Natural killer cell (primary cell): ENCODE data around the gene NOS1AP. TPM values are rescaled to one million over a fixed set of nuclear protein-coding genes. Genes with fewer than 3 reads are reported as not detected.

Source experiments
- ATAC-seq, 3 donors: fragments of 150-1000 bp in 2 of 3; fragments of 200-7000 bp in 1 of 3; cut with Tn5 transposase; 1 replicate in 1 of 3; 2 replicates in 2 of 3; pipeline ENCODE4 v1.10.0; 2021; ENCODE audit warnings: mild to moderate bottlenecking in 2 of 3, moderate library complexity in 2 of 3
- DNase-seq, 2 donors: peaks; one replicate each; pipeline versions ENCODE4 v3.0.0 to v3.0.0-alpha.2; 2013 to 2021; ENCODE audit warnings: mixed read lengths in 1 of 2
- H3K27ac ChIP-seq: one replicate; pipeline ENCODE4 v1.5.1; 2013; ENCODE audit warnings: mild to moderate bottlenecking, low read length
- H3K27me3 ChIP-seq: one replicate; pipeline ENCODE4 v1.6.1; 2013; ENCODE audit warnings: low read length; ENCODE audit not compliant: control insufficient read depth, insufficient read depth
- H3K36me3 ChIP-seq: one replicate; pipeline ENCODE4 v1.6.1; 2013; ENCODE audit warnings: low read length; ENCODE audit not compliant: control insufficient read depth, insufficient read depth
- H3K4me1 ChIP-seq: one replicate; pipeline ENCODE4 v1.6.1; 2013; ENCODE audit warnings: low read length; ENCODE audit not compliant: control insufficient read depth, insufficient read depth
- H3K4me3 ChIP-seq: one replicate; pipeline ENCODE4 v1.5.1; 2013; ENCODE audit warnings: low read length
- H3K9me3 ChIP-seq: one replicate; pipeline ENCODE4 v1.6.1; 2013; ENCODE audit warnings: low read length; ENCODE audit not compliant: control insufficient read depth, insufficient read depth
- H3K27ac Mint-ChIP-seq, 2 donors: one replicate each; pipeline ENCODE4 v1.8.0; 2022; ENCODE audit warnings: mild to moderate bottlenecking in 2 of 2, mixed read lengths in 2 of 2, moderate library complexity in 1 of 2
- H3K27me3 Mint-ChIP-seq, 2 donors: one replicate each; pipeline ENCODE4 v1.8.0; 2022; ENCODE audit warnings: low read depth in 2 of 2, mixed read lengths in 2 of 2
- H3K36me3 Mint-ChIP-seq: one replicate; pipeline ENCODE4 v1.8.0; 2022; ENCODE audit warnings: mixed read lengths
- H3K4me1 Mint-ChIP-seq, 2 donors: one replicate each; pipeline ENCODE4 v1.8.0; 2022; ENCODE audit warnings: mixed read lengths in 2 of 2
- H3K4me3 Mint-ChIP-seq: one replicate; pipeline ENCODE4 v1.8.0; 2022; ENCODE audit warnings: mild to moderate bottlenecking, moderate library complexity, mixed read lengths
- H3K9me3 Mint-ChIP-seq, 2 donors: one replicate each; pipeline ENCODE4 v1.8.0; 2022; ENCODE audit warnings: mixed read lengths in 2 of 2
- CTCF ChIP-seq: fragments of 200-600 bp; IDR thresholded peaks from one replicate; pipeline ENCODE4 v1.8.0; 2022; ENCODE audit warnings: antibody characterized with exemption
- WGBS: methylation state at CpG from one replicate; pipeline ENCODE4 v1.1.7; 2013; ENCODE audit warnings: missing lambda C conversion rate; ENCODE audit not compliant: insufficient coverage; 5-methylcytosine and 5-hydroxymethylcytosine counted together
- intact Hi-C: fragments of 100-400 bp; cut with micrococcal nuclease; formaldehyde crosslinking; loops from one replicate; pipeline ENCODE4 v1.14.2; 2022
- total RNA-seq, 4 donors: library from RNA; stranded (reverse); fragments of 120-200 nt in 1 of 4; gene quantifications; one replicate each; pipeline versions ENCODE4 v1.2.3 to v1.2.4, GENCODE V29; 2013 to 2022

NOS1AP gene
- total RNA-seq, 3 donors from 2014 or later (not counting 1 experiment from before 2014, with no cell fraction given) = 0.09 to 0.20 TPM; not detected in 1

GRCh38 chr1:162406811-162407210, 337.3 kb downstream of the NOS1AP start:
- intact Hi-C loops = loop anchor here (2.0 kb wide), 1 partner anchor 14 kb away; no protein-coding TSS in a partner anchor
- peak; percentile 53 to 75 (median 74) for ATAC-seq
- WGBS = 40% methylated on average over 1 of the region's 2 CpGs
- Mint-ChIP-seq H3K27ac (peak overlapping the region; percentile 87 to 92), H3K27me3 (no peaks in the 10 kb centered on the region), H3K9me3 (no peaks in the 10 kb centered on the region), H3K4me1 (peaks cover 78 to 92% of the 10 kb centered on the region in 2 donors), H3K36me3 (peaks cover 28% of the 10 kb centered on the region), H3K4me3 (peak overlapping the region; percentile 98)
- H3K9me3 ChIP-seq = no peaks in the 10 kb centered on the region
- no peak for TF ChIP-seq CTCF
- peak overlapping the region; percentile 53 for H3K27ac ChIP-seq
- no peak for DNase-seq
- peak overlapping the region; percentile 60 for H3K4me3 ChIP-seq
- H3K27me3 ChIP-seq = no peaks in the 10 kb centered on the region
- H3K36me3 ChIP-seq = peaks cover 10% of the 10 kb centered on the region
- peaks cover 23% of the 10 kb centered on the region for H3K4me1 ChIP-seq

- DNase-seq = no peak
- peak overlapping the region; percentile 53 for H3K27ac ChIP-seq
- Mint-ChIP-seq H3K27me3 (no peaks in the 10 kb centered on the region), H3K4me3 (peak overlapping the region; percentile 98), H3K9me3 (no peaks in the 10 kb centered on the region), H3K4me1 (peaks cover 83 to 92% of the 10 kb centered on the region in 2 donors), H3K36me3 (peaks cover 30% of the 10 kb centered on the region), H3K27ac (peak overlapping the region; percentile 87 to 92)
- no peaks in the 10 kb centered on the region for H3K27me3 ChIP-seq
- H3K36me3 ChIP-seq = peaks cover 3% of the 10 kb centered on the region
- no CpG with 5 or more reads among the region's 1 CpG for WGBS
- ATAC-seq = no peak
- intact Hi-C loops = loop anchor here (2.0 kb wide), 1 partner anchor 13 kb away; no protein-coding TSS in a partner anchor
- H3K9me3 ChIP-seq = no peaks in the 10 kb centered on the region
- no peak for TF ChIP-seq CTCF
- peak overlapping the region; percentile 60 for H3K4me3 ChIP-seq
- H3K4me1 ChIP-seq = peaks cover 24% of the 10 kb centered on the region
These were observed 338.0 kb downstream of the NOS1AP start for GRCh38 chr1:162407539-162407938.

- Histone ChIP-seq H3K27ac (peak within 1 kb of the TSS; percentile 83), H3K27me3 (no peaks in the 10 kb centered on the region), H3K4me3 (peak within 1 kb of the TSS; percentile 60), H3K36me3 (no peaks in the 10 kb centered on the region), H3K4me1 (peaks cover 29% of the 10 kb centered on the region), H3K9me3 (no peaks in the 10 kb centered on the region)
- H3K27me3 Mint-ChIP-seq = no peaks in the 10 kb centered on the region
- intact Hi-C loops = loop anchor here (1.0 to 5.0 kb wide), 4 partner anchors 9 to 150 kb away; partner anchors contain the start of genes UAP1 and UHMK1
- H3K27ac Mint-ChIP-seq = peak within 1 kb of the TSS; percentile 87 to 92
- DNase-seq (peak; percentile 16 to 63), ATAC-seq (peak; percentile 69 to 76 (median 76))
- peak within 1 kb of the TSS; percentile 98 for H3K4me3 Mint-ChIP-seq
- H3K36me3 Mint-ChIP-seq = peaks cover 25% of the 10 kb centered on the region
- 45% methylated on average over 3 of the region's 3 CpGs for WGBS
- no peaks in the 10 kb centered on the region for H3K9me3 Mint-ChIP-seq
- no peak for TF ChIP-seq CTCF
- H3K4me1 Mint-ChIP-seq = peaks cover 82 to 89% of the 10 kb centered on the region in 2 donors
These were observed 342.5 kb downstream of the NOS1AP start, which contains the start of gene SH2D1B for GRCh38 chr1:162412002-162412401. SH2D1B (minus strand) TSS chr1:162412136; CDS start chr1:162412016, 120 bp downstream.

GRCh38 chr1:162416215-162416614, 346.7 kb downstream of the NOS1AP start:
- DNase-seq (no peak), ATAC-seq (no peak)
- Histone ChIP-seq H3K36me3 (no peaks in the 10 kb centered on the region), H3K4me3 (no peak overlapping the region), H3K27ac (no peak overlapping the region), H3K9me3 (no peaks in the 10 kb centered on the region), H3K27me3 (no peaks in the 10 kb centered on the region), H3K4me1 (peaks cover 39% of the 10 kb centered on the region)
- H3K27ac Mint-ChIP-seq = peak overlapping the region; percentile 84 to 92
- intact Hi-C loops = no loop called here
- no peaks in the 10 kb centered on the region for H3K27me3 Mint-ChIP-seq
- no peaks in the 10 kb centered on the region for H3K9me3 Mint-ChIP-seq
- no peak for TF ChIP-seq CTCF
- peaks cover 76 to 79% of the 10 kb centered on the region in 2 donors for H3K4me1 Mint-ChIP-seq
- no peak overlapping the region for H3K4me3 Mint-ChIP-seq
- peaks cover 8% of the 10 kb centered on the region for H3K36me3 Mint-ChIP-seq
